T-cell (primary cell): ENCODE measurements around the gene BTBD8. TPM values are rescaled to one million over a fixed set of nuclear protein-coding genes. Genes with fewer than 3 reads are reported as not detected.

Experiments
- ATAC-seq, 4 experiments: fragments of 200-7000 bp in 3 of 4; fragments of 150-1000 bp in 1 of 4; cut with Tn5 transposase; replicated peaks in 1 of 4; 1 replicate in 3 of 4; 2 replicates in 1 of 4; pipeline ENCODE4 v1.10.0; 2021; ENCODE audit warnings: moderate library complexity in 3 of 4, mild to moderate bottlenecking in 2 of 4, moderate number of reproducible peaks in 1 of 4
- CTCF ChIA-PET, 2 donors: fragments of 300-600 bp; sonication (Branson Sonifier 250); formaldehyde crosslinking; loops; one replicate each; lab custom pipeline; 2022; ENCODE audit warnings: antibody characterized with exemption in 2 of 2; lab: Charles Lee
- POLR2A ChIA-PET, 2 donors: fragments of 300-600 bp; sonication (Branson Sonifier 250); formaldehyde crosslinking; loops; one replicate each; lab custom pipeline; 2022; ENCODE audit warnings: antibody characterized with exemption in 2 of 2; lab: Charles Lee
- DNase-seq, 35 experiments: peaks; one replicate each; pipeline versions ENCODE4 v3.0.0 to v3.0.0-alpha.2; 2013 to 2023
- H3K27ac ChIP-seq: one replicate; pipeline ENCODE4 v1.5.1; 2013; ENCODE audit warnings: low read length
- H3K27me3 ChIP-seq, 2 experiments: replicated peaks in 1 of 2; 1 replicate in 1 of 2; 2 replicates in 1 of 2; pipeline versions ENCODE4 v1.6.1 to v1.7.0; 2013; ENCODE audit warnings: low read length in 1 of 2, mixed read lengths in 1 of 2; ENCODE audit not compliant: control insufficient read depth in 2 of 2, insufficient read depth in 2 of 2; ENCODE audit errors: extremely low read depth in 1 of 2
- H3K36me3 ChIP-seq, 2 donors: 1 replicate in 1 of 2; 2 replicates in 1 of 2; pipeline versions ENCODE4 v1.6.1 to v1.7.0; 2013; ENCODE audit warnings: low read length in 1 of 2; ENCODE audit not compliant: control insufficient read depth in 2 of 2, insufficient read depth in 1 of 2; ENCODE audit errors: extremely low read depth in 1 of 2
- H3K4me1 ChIP-seq, 2 experiments: 1 replicate in 1 of 2; 2 replicates in 1 of 2; pipeline versions ENCODE4 v1.6.1 to v1.7.0; 2013; ENCODE audit warnings: low read length in 2 of 2, mixed read lengths in 1 of 2; ENCODE audit not compliant: insufficient read depth in 2 of 2, control insufficient read depth in 1 of 2; ENCODE audit errors: extremely low read depth in 1 of 2
- H3K4me3 ChIP-seq, 2 donors: 1 replicate in 1 of 2; 2 replicates in 1 of 2; pipeline versions ENCODE4 v1.5.1 to v1.7.0; 2013; ENCODE audit warnings: mild to moderate bottlenecking in 2 of 2, low read length in 1 of 2, moderate library complexity in 1 of 2; ENCODE audit not compliant: control insufficient read depth in 1 of 2; ENCODE audit errors: extremely low read depth in 1 of 2
- H3K9me3 ChIP-seq: 2 replicates; pipeline ENCODE4 v1.7.0; 2013
- H3K27ac Mint-ChIP-seq, 2 donors: one replicate each; pipeline ENCODE4 v1.8.0; 2020 to 2021; ENCODE audit warnings: mild to moderate bottlenecking in 2 of 2, mixed read lengths in 2 of 2
- H3K27me3 Mint-ChIP-seq, 2 donors: one replicate each; pipeline ENCODE4 v1.8.0; 2021 to 2022; ENCODE audit warnings: mixed read lengths in 2 of 2
- H3K36me3 Mint-ChIP-seq: one replicate; pipeline ENCODE4 v1.8.0; 2021; ENCODE audit warnings: mixed read lengths
- H3K4me1 Mint-ChIP-seq, 3 donors: one replicate each; pipeline ENCODE4 v1.8.0; 2020 to 2022; ENCODE audit warnings: mixed read lengths in 3 of 3, mild to moderate bottlenecking in 1 of 3
- H3K4me3 Mint-ChIP-seq, 3 donors: one replicate each; pipeline ENCODE4 v1.8.0; 2020 to 2022; ENCODE audit warnings: mild to moderate bottlenecking in 3 of 3, mixed read lengths in 3 of 3, moderate library complexity in 3 of 3
- H3K9me3 Mint-ChIP-seq, 3 donors: one replicate each; pipeline ENCODE4 v1.8.0; 2020 to 2022; ENCODE audit warnings: mixed read lengths in 3 of 3
- WGBS: methylation state at CpG from one replicate; pipeline ENCODE4 v1.1.5; 2013; ENCODE audit warnings: missing lambda C conversion rate; ENCODE audit not compliant: insufficient coverage; 5-methylcytosine and 5-hydroxymethylcytosine counted together
- total RNA-seq, 35 experiments: library from RNA in 6 of 35; stranded (reverse) in 6 of 35; fragments of 120-200 nt in 1 of 35; gene quantifications; one replicate each; pipeline versions ENCODE4 v1.2.1 to v1.2.4 and lab custom pipeline; 2013 to 2026

Gene BTBD8
- total RNA-seq, 5 donors from 2014 or later (not counting 1 experiment from before 2014, with no cell fraction given) = 3.9 to 6.2 (median 5.3) TPM

DNA sequence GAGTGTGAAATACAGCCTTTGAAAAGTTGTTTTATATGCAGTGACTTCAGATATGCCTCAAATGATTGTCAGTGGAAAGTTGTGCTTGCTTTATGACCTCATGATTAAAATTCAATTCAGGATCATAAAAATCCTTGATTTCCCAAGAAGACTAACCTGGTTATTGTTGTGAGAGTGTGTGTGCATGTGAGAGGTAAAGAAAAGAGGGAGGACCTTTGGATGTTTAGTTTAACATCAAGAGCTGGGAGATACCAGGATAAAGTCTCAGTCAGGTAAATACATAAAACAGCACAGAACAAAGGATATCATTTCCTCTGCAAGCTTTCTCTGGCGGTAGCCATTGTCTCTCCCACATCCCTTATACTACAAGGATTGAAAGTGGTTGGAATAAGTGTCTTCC is 14.4 kb downstream of the BTBD8 start:
- no peak for DNase-seq
- no peaks in the 10 kb centered on the region for H3K27me3 ChIP-seq
- ATAC-seq = no peak
- Mint-ChIP-seq H3K4me1 (peaks cover 0 to 6% (median 0%) of the 10 kb centered on the region in 3 donors), H3K27me3 (no peaks in the 10 kb centered on the region), H3K9me3 (no peaks in the 10 kb centered on the region), H3K27ac (no peak overlapping the region), H3K4me3 (no peak overlapping the region), H3K36me3 (peaks cover 47% of the 10 kb centered on the region)
- peaks cover 0 to 3% of the 10 kb centered on the region in 2 donors for H3K36me3 ChIP-seq
- no CpG with 5 or more reads among the region's 1 CpG for WGBS
- no peak overlapping the region for H3K27ac ChIP-seq
- CTCF ChIA-PET = no interaction called here
- H3K4me1 ChIP-seq = peaks cover 0 to 2% of the 10 kb centered on the region in 2 experiments
- no peaks in the 10 kb centered on the region for H3K9me3 ChIP-seq
- H3K4me3 ChIP-seq = no peak overlapping the region
- POLR2A ChIA-PET = interaction anchor here in 1 of 2 donors (0.6 kb wide), 1 partner anchor 666 kb away, joined by 3 read pairs; no protein-coding TSS in a partner anchor

DNA sequence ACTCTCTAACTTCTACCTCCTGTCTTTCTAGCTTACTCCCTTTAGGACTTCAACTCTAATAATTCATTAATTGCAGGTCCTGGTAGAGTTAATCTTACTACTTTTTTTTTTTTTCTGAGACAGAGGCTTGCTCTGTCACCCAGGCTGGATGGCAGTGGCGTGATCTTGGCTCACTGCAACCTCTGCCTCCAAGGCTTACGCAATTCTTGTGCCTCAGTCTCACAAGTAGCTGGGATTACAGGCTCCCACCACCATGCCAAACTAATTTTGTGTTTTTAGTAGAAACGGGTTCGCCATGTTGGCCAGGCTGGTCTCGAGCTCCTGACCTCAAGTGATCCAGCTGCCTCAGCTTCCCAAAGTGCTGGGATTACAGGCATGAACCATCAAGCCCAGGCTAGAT is 15.7 kb downstream of the BTBD8 start:
- ATAC-seq (no peak), DNase-seq (no peak)
- H3K27ac ChIP-seq = no peak overlapping the region
- Mint-ChIP-seq H3K4me1 (peaks cover 0 to 6% (median 0%) of the 10 kb centered on the region in 3 donors), H3K36me3 (peaks cover 43% of the 10 kb centered on the region), H3K9me3 (no peaks in the 10 kb centered on the region), H3K4me3 (no peak overlapping the region), H3K27me3 (no peaks in the 10 kb centered on the region), H3K27ac (no peak overlapping the region)
- POLR2A ChIA-PET = interaction anchor here in 1 of 2 donors (0.7 kb wide), 1 partner anchor 736 kb away, joined by 3 read pairs; no protein-coding TSS in a partner anchor
- H3K9me3 ChIP-seq = no peaks in the 10 kb centered on the region
- H3K27me3 ChIP-seq = no peaks in the 10 kb centered on the region
- peaks cover 0 to 2% of the 10 kb centered on the region in 2 experiments for H3K4me1 ChIP-seq
- no peaks in the 10 kb centered on the region for H3K36me3 ChIP-seq
- CTCF ChIA-PET = interaction anchor here (0.6 kb wide), 2 partner anchors 52 to 169 kb away, joined by 3 read pairs; no protein-coding TSS in a partner anchor
- 95% methylated on average over 4 of the region's 5 CpGs for WGBS
- H3K4me3 ChIP-seq = no peak overlapping the region

DNA sequence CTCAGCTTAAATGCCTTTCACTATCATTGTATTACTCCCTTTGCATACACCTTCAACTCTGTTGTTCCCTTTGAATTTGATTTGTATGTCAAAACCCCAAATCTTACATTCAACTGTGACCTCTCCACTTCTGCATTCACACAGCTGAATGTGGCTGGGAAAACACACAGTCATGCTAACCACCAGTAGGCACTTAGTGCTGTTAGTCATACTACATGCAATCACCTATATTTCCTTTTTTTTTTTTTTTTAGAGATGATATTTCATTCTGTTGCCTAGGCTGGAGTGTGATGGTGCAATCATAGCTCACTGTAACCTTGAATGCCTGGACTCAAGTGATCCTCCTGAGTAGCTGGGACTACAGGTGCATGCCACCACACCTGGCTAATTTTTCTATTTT is 16.2 kb downstream of the BTBD8 start:
- peaks cover 0 to 2% of the 10 kb centered on the region in 2 experiments for H3K4me1 ChIP-seq
- no peak overlapping the region for H3K4me3 ChIP-seq
- H3K27ac ChIP-seq = no peak overlapping the region
- no peak overlapping the region for H3K27ac Mint-ChIP-seq
- H3K36me3 Mint-ChIP-seq = peaks cover 43% of the 10 kb centered on the region
- no peak overlapping the region for H3K4me3 Mint-ChIP-seq
- no peaks in the 10 kb centered on the region for H3K27me3 Mint-ChIP-seq
- POLR2A ChIA-PET = interaction anchor here in 1 of 2 donors (0.7 kb wide), 1 partner anchor 736 kb away, joined by 3 read pairs; no protein-coding TSS in a partner anchor
- peaks cover 0 to 6% (median 0%) of the 10 kb centered on the region in 3 donors for H3K4me1 Mint-ChIP-seq
- peaks cover 0 to 3% of the 10 kb centered on the region in 2 donors for H3K36me3 ChIP-seq
- H3K27me3 ChIP-seq = no peaks in the 10 kb centered on the region
- no peak for ATAC-seq
- H3K9me3 Mint-ChIP-seq = no peaks in the 10 kb centered on the region
- no peaks in the 10 kb centered on the region for H3K9me3 ChIP-seq
- no peak for DNase-seq
- CTCF ChIA-PET = interaction anchor here in 1 of 2 donors (0.6 kb wide), 1 partner anchor 170 kb away, joined by 3 read pairs; no protein-coding TSS in a partner anchor

DNA sequence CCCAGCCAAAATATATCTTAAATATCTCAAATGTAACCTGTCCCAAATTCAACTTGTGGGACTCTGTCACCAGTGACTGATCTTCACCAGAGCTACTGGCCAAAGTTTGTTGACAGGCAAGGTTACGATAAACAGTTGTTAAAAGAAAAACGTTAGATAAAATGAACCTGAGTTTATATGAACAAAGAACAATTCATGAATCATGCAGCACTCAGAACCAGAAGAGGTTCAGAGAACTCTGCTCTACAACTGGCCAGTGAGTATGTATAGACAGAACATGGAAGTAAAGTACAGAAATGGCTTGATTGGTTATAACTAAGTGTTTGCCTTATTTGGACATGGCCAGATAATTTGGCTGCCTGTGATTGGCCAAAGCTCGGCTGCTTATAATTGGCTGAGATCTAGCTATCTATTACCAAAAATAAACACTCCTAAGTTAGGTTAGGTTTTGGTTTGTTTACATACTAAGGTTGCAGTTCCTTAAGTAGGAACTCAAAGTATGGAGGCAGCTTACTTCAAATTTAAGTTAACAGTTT is 25.5 kb downstream of the BTBD8 start:
- Mint-ChIP-seq H3K9me3 (no peaks in the 10 kb centered on the region), H3K4me3 (no peak overlapping the region), H3K27ac (no peak overlapping the region), H3K4me1 (no peaks in the 10 kb centered on the region), H3K27me3 (no peaks in the 10 kb centered on the region), H3K36me3 (peaks cover 36% of the 10 kb centered on the region)
- Histone ChIP-seq H3K27me3 (no peaks in the 10 kb centered on the region), H3K36me3 (peaks cover 0 to 4% of the 10 kb centered on the region in 2 donors), H3K27ac (no peak overlapping the region), H3K4me1 (no peaks in the 10 kb centered on the region), H3K4me3 (no peak overlapping the region), H3K9me3 (no peaks in the 10 kb centered on the region)
- ChIA-PET POLR2A (no interaction called here), CTCF (no interaction called here)
- DNase-seq = no peak
- WGBS = 100% methylated on average over 1 of the region's 3 CpGs
- no peak for ATAC-seq

DNA sequence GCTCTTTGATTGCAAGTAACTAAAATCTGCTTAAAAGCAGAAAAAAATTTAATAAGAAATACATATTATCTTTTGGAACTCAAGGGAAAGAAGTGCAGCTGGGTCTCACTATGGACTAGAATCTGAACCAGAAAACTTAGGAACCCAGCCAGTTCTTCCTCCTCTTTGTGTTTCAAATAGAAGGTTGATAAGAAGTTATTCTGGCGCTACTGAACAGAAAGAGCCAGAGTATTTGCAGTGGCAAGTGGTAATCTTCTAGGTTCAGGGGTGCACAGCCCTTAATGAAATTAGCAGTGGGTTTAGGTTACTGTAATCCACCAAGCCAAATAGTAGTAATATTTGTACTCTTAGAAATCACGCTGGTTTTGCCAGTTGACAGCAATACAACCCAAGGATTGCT is 28.5 kb downstream of the BTBD8 start:
- no peaks in the 10 kb centered on the region for H3K36me3 ChIP-seq
- H3K27ac Mint-ChIP-seq = no peak overlapping the region
- no peaks in the 10 kb centered on the region for H3K27me3 ChIP-seq
- CTCF ChIA-PET = no interaction called here
- H3K4me1 Mint-ChIP-seq = no peaks in the 10 kb centered on the region
- no peak overlapping the region for H3K4me3 Mint-ChIP-seq
- no peak overlapping the region for H3K27ac ChIP-seq
- no CpG with 5 or more reads among the region's 2 CpGs for WGBS
- H3K36me3 Mint-ChIP-seq = peaks cover 26% of the 10 kb centered on the region
- H3K4me1 ChIP-seq = no peaks in the 10 kb centered on the region
- no peaks in the 10 kb centered on the region for H3K9me3 Mint-ChIP-seq
- no peaks in the 10 kb centered on the region for H3K9me3 ChIP-seq
- H3K27me3 Mint-ChIP-seq = no peaks in the 10 kb centered on the region
- POLR2A ChIA-PET = no interaction called here
- ATAC-seq = no peak
- DNase-seq = no peak
- H3K4me3 ChIP-seq = no peak overlapping the region

DNA sequence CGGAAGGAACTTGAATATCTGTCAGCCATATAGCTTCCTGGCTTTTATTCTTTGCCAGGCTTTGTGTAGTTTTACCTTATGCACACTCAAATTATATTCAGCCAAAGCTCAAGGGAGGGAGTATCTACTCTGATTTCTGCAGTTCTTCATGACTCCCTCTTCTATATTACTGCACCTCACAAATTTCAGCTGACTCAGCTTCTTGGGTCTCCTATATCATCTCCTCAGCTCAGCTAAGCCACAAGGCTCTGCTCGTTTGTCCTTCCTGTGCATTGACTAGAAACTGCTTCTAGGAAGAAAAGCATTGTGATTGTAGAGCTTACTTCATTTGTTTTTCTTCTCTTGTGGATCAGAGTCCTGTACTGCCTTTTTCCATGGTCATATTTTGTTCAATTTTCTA is 37.4 kb downstream of the BTBD8 start:
- no CpG with 5 or more reads among the region's 2 CpGs for WGBS
- H3K9me3 ChIP-seq = no peaks in the 10 kb centered on the region
- no peak overlapping the region for H3K27ac ChIP-seq
- ChIA-PET POLR2A (interaction anchor here in 1 of 2 donors (0.6 kb wide), 2 partner anchors 34 to 698 kb away, joined by 3 read pairs; no protein-coding TSS in a partner anchor), CTCF (interaction anchor here in 1 of 2 donors (0.5 kb wide), 2 partner anchors 122 to 389 kb away, joined by 3 read pairs; no protein-coding TSS in a partner anchor)
- no peak overlapping the region for H3K4me3 ChIP-seq
- peaks cover 0 to 5% of the 10 kb centered on the region in 2 experiments for H3K4me1 ChIP-seq
- peaks cover 7% of the 10 kb centered on the region for H3K36me3 Mint-ChIP-seq
- DNase-seq = no peak
- peaks cover 10 to 15% (median 13%) of the 10 kb centered on the region in 3 donors for H3K4me1 Mint-ChIP-seq
- H3K27me3 Mint-ChIP-seq = no peaks in the 10 kb centered on the region
- no peak overlapping the region for H3K4me3 Mint-ChIP-seq
- H3K27ac Mint-ChIP-seq = peak overlapping the region in 1 of 2 donors; percentile 11
- H3K9me3 Mint-ChIP-seq = peaks cover 0 to 4% (median 0%) of the 10 kb centered on the region in 3 donors
- H3K27me3 ChIP-seq = no peaks in the 10 kb centered on the region
- peak in 2 of 4 experiments; percentile 29 to 38 for ATAC-seq
- H3K36me3 ChIP-seq = no peaks in the 10 kb centered on the region
